ENCODE results near the gene ENO2. TPM values are rescaled to one million over a fixed set of nuclear protein-coding genes. Genes with fewer than 3 reads are reported as not detected.

ENO2 gene
- 20.3 and 32.5 TPM in 2 replicates for total RNA-seq (ENCODE audit: low replicate concordance)

DNA sequence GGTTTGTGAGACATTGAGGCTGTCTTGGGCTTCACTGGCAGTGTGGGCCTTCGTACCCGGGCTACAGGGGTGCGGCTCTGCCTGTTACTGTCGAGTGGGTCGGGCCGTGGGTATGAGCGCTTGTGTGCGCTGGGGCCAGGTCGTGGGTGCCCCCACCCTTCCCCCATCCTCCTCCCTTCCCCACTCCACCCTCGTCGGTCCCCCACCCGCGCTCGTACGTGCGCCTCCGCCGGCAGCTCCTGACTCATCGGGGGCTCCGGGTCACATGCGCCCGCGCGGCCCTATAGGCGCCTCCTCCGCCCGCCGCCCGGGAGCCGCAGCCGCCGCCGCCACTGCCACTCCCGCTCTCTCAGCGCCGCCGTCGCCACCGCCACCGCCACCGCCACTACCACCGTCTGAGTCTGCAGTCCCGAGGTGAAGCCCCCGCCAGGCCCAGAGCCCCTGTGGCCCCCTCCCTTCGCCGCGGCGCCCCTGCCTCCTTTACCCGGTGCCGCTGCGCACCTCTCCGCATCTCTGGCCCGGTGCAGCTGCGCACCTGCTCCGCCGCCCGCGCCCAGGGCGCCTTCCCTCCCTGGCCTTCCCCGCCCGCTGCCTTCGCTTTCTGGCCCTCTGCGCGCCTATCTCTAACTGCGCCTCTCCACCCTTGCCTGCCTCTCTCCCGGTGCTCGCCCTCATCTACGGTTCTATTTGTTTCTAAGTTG is at the start of gene ENO2:
Gene ENO2, plus strand, starts transcription at position 335 of the 701 bp plus-strand sequence. CDS start 1,253 bp downstream, outside the sequence.

DNA sequence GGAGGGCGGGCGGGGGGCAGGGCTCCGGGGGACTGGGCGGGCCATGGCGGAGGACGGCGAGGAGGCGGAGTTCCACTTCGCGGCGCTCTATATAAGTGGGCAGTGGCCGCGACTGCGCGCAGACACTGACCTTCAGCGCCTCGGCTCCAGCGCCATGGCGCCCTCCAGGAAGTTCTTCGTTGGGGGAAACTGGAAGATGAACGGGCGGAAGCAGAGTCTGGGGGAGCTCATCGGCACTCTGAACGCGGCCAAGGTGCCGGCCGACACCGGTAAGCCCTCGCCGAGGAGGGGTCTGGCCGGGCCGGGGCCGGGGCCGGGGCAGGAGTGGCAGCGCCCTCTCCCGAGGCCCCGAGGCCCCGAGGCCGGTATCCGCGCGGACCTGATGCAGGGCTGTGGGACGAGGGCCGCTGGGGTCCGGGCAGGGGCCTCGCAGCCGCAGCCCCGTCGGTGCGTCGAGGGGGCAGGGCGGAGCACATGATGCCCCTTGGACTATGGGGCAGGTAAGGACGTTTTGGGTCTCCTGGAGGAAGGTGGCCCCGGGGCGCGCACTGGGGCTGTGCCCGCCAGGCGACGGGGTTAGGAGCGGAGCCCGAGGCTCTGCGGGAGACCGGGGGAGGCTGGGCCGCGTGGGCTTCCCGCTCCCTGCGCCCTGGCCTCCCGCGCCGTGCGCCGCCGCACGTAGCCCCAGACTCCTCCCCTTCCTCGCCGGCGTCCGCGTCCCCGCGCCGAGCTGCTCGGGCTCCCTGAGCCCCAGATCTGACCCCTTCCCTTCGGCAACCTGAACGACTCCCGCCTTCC is 46.8 kb upstream of the ENO2 start, which contains the start of gene TPI1:
Gene TPI1, plus strand, starts transcription at position 119 of the 798 bp plus-strand sequence. Its CDS starts 36 bp downstream, at position 155.

DNA sequence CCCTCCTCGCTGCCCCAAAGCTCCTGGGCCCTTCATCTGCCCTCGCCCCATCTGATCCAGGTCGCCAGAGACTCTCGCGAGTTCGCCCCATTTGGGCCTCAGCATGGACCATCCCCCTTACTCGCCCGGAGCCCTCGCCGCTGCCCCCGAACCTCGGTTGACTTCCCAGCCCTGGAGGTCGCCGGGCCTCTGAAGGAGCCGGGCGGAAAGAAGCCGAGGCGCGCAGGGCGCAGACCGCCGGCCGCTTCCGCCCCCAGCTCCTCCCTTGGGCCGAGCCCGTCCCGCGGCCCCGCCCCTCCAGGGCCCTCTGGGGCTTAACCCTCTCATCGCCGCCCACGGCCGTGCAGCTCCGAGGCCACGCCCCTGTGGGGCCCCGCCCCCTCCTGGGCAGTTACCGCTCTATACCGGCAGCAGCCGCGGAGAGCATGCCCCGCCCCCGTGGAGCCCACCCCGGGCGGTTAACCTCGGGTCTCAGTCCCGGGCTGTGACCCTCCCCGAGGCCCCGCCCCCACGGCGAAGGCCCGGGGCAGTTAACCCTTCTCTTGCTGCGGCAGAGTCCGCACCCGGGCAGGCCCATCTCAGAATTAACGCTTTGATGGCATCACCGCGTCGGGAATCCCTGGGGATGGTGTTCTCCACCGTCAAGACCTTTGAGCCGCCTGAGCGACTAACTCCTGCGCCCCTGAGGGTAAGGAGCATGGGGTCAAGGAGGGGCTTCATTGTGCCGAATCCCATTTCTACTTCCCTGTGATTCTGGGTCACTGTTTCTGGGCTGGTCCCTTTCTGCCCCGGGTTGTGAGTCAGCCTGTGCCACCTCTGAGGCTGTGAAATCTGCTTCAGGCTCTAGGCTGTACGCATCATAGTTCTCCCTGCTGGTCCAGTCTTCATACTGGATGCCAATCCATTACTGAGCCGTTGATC is 41.0 kb upstream of the ENO2 start, which contains the start of gene SPSB2:
Gene SPSB2, minus strand, starts transcription at position 210 of the 921 bp plus-strand sequence. CDS start 402 bp downstream, outside the sequence.

DNA sequence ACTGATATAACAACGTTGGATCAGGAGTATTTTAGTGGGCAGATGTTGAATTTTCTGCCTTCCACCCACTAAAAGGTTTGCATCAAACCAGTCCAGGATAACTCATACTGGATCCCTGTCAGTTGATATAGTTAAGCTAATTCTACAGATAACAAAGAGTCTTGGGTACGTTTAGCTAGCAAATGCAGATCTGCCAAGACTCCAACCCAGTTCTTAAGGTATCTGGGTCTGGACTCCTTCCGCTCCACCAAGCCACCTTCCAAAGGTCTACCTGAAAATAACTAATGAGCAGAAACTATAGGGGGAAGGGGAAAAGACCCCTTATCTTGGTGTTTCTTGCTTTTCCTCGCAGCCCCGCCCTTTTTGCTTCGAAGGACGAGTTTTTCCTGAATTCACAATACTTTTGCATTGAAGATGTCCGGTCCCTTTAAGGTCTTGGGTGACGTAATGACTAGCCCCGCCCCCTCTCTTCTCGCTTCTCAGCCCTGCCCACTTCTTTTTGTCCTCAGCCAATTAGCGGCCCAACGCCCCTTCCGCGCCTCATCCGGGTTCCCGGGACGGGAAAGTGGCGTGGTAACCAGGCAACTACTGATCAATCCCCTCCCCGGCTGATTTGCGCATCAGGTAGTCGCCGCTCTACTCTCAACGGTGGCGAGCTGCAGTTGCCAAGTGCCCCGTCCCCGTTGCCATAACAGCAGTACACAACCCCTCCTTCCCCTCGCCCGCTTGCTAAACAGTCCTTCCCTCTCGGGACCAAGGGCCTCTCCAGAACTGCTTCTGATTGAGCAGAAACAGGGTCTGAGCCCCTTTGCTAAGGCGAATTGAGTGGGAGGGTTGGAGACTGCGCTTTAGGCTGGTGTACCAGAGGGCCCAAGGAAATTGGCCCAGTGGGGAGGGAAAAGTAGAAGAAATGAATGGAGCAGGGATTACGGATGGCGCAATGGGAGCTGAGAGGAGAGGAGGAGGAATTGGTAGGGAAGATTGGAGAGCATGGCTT is 9.8 kb upstream of the ENO2 start, which contains the start of gene LRRC23:
Gene LRRC23, plus strand, starts transcription at position 543 of the 997 bp plus-strand sequence. CDS start 812 bp downstream, outside the sequence.

DNA sequence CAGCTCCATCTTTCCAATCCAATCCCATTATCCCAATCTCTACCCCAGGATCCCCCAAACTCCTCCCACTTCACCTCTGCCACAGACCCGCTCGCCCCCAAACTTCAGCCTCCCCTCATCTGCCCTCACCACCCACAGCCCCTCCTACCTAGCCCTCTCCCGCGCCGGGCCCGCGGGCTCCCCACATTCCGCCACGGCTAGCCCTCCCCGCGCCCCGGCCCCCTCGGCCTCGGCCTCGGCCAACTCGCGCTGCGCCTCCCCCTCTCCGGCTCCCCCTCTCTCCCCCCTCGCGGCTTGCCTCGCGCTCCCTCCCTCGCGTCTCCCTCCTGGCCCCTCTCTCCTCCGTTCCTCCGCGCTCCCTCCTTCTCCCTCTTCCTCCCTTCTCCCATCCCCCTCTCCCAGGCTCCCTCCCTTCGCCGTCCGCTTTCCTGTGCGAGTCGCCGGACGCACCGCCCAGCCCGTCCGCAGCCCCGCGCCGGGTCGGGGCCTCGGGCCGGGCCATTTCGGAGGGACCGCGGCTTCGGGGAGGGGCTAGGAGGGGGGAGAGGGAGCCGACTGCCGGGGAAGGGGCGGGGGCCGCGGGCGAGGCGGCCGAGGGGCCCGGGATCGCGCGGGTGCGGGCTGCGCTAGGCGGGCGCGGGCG is 13.1 kb downstream of the ENO2 start, which contains the start of gene ATN1:
Gene ATN1, plus strand, starts transcription at position 581 of the 643 bp plus-strand sequence. CDS start 6,043 bp downstream, outside the sequence.

DNA sequence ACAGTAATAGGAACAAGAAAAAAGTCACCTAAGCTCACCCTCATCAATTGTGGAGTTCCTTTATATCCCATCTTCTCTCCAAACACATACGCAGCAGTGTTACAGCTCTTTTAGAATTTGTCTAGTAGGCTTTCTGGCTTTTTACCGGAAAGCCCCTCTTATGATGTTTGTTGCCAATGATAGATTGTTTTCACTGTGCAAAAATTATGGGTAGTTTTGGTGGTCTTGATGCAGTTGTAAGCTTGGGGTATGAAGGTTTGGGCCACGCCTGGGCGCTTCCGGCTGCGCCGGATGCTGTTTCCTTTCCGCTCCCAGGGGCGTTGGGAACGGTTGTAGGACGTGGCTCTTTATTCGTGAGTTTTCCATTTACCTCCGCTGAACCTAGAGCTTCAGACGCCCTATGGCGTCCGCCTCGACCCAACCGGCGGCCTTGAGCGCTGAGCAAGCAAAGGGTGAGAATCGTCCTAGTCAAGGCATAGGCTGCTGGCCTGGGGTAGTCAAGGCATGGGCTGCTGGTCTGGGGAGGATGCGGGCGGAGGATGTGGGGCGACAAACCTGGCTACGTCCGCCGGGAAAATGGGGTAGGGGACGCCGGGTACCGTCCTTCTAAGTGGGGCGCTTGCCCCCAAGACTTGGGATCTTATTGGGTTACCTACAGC is 29.5 kb downstream of the ENO2 start, which contains the start of the genes C12orf57 and RNU7-1:
Gene C12orf57, plus strand, starts transcription at position 301 of the 659 bp plus-strand sequence. Its CDS starts 100 bp downstream, at position 401.
Gene RNU7-1, plus strand, starts transcription at position 95 of the 659 bp plus-strand sequence.

DNA sequence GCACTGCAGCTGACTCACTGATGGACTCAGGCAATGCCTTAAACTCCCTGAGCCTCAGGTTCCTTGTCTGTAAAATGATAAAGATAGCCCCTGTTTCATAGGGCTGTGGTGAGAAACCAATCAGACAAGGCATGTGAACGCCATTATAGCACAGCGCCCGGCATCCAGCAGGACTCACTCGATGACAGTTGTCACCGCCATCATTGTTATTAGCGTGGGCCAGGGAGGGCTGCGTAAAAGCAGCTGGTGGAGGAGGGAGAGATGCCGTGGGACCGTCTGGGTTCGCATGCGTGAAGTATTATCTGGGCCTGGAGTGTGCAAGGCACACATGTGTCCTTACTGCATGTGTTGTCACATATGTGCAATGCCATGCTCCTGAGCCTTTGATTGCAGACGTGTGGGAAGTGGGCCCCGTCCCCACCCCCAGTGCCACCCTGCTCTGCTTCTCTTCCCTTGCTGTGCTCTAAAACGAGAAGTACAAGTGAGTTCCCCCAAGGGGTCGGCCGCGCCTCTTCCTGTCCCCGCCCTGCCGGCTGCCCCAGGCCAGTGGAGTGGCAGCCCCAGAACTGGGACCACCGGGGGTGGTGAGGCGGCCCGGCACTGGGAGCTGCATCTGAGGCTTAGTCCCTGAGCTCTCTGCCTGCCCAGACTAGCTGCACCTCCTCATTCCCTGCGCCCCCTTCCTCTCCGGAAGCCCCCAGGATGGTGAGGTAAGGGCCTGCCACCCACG is 36.6 kb downstream of the ENO2 start, which contains the start of gene PTPN6:
Gene PTPN6, plus strand, starts transcription at position 546 of the 730 bp plus-strand sequence. Its CDS starts 157 bp downstream, at position 703.

Other genes starting within 250 kb of the ENO2 start
- gene ZNF384, start 225.2 kb upstream of the ENO2 start, total RNA-seq (ENCODE audit: low replicate concordance): 8.3 TPM in 2 replicates
- under 0.01 and 0.38 TPM in 2 replicates for gene PIANP, start 213.8 kb upstream of the ENO2 start, total RNA-seq (ENCODE audit: low replicate concordance)
- gene COPS7A, start 190.5 kb upstream of the ENO2 start, total RNA-seq (ENCODE audit: low replicate concordance): 87.9 and 180 TPM in 2 replicates
- gene MLF2, start 161.4 kb upstream of the ENO2 start, total RNA-seq (ENCODE audit: low replicate concordance): 66.7 and 158 TPM in 2 replicates
- 43.6 and 51.7 TPM in 2 replicates for gene PTMS, start 148.2 kb upstream of the ENO2 start, total RNA-seq (ENCODE audit: low replicate concordance)
- gene LAG3, start 142.1 kb upstream of the ENO2 start, total RNA-seq (ENCODE audit: low replicate concordance): 0.15 TPM in 1 of 2 replicates, not detected in the other
- gene CD4, start 125.1 kb upstream of the ENO2 start, total RNA-seq (ENCODE audit: low replicate concordance): 0.23 and 0.47 TPM in 2 replicates
- gene GPR162, start 92.8 kb upstream of the ENO2 start, total RNA-seq (ENCODE audit: low replicate concordance): 1.3 and 4.3 TPM in 2 replicates
- gene P3H3, start 86.2 kb upstream of the ENO2 start, total RNA-seq (ENCODE audit: low replicate concordance): 74.8 and 101 TPM in 2 replicates
- gene GNB3, start 73.7 kb upstream of the ENO2 start, total RNA-seq (ENCODE audit: low replicate concordance): 1.7 and 1.8 TPM in 2 replicates
- 0.59 and 4.4 TPM in 2 replicates for gene CDCA3, start 63.3 kb upstream of the ENO2 start, total RNA-seq (ENCODE audit: low replicate concordance)
- gene USP5, start 62.4 kb upstream of the ENO2 start, total RNA-seq (ENCODE audit: low replicate concordance): 82.5 and 88.9 TPM in 2 replicates
- 1,121 and 1,519 TPM in 2 replicates for gene TPI1, start 47.0 kb upstream of the ENO2 start, total RNA-seq (ENCODE audit: low replicate concordance)
- 5.6 and 7.4 TPM in 2 replicates for gene SPSB2, start 41.3 kb upstream of the ENO2 start, total RNA-seq (ENCODE audit: low replicate concordance)
- 10.6 and 15.7 TPM in 2 replicates for gene LRRC23, start 9.8 kb upstream of the ENO2 start, total RNA-seq (ENCODE audit: low replicate concordance)
- gene ATN1, start 13.4 kb downstream of the ENO2 start, total RNA-seq (ENCODE audit: low replicate concordance): 4.0 and 6.4 TPM in 2 replicates
- not detected in 2 replicates for gene RNU7-1, start 29.2 kb downstream of the ENO2 start, total RNA-seq (ENCODE audit: low replicate concordance)
- 173 and 204 TPM in 2 replicates for gene C12orf57, start 29.4 kb downstream of the ENO2 start, total RNA-seq (ENCODE audit: low replicate concordance)
- gene PTPN6, start 36.8 kb downstream of the ENO2 start, total RNA-seq (ENCODE audit: low replicate concordance): 0.08 TPM in 1 of 2 replicates, not detected in the other
- gene PHB2, start 56.1 kb downstream of the ENO2 start, total RNA-seq (ENCODE audit: low replicate concordance): 101 and 164 TPM in 2 replicates
- gene EMG1, start 56.3 kb downstream of the ENO2 start, total RNA-seq (ENCODE audit: low replicate concordance): 28.3 and 31.1 TPM in 2 replicates
- gene LPCAT3, start 103.9 kb downstream of the ENO2 start, total RNA-seq (ENCODE audit: low replicate concordance): 9.6 and 12.8 TPM in 2 replicates
- 107 and 737 TPM in 2 replicates for gene C1S, start 146.1 kb downstream of the ENO2 start, total RNA-seq (ENCODE audit: low replicate concordance)
- gene C1R, start 177.9 kb downstream of the ENO2 start, total RNA-seq (ENCODE audit: low replicate concordance): 82.7 and 516 TPM in 2 replicates
- gene C1RL, start 194.6 kb downstream of the ENO2 start, total RNA-seq (ENCODE audit: low replicate concordance): 26.6 and 35.3 TPM in 2 replicates
- gene RBP5, start 214.3 kb downstream of the ENO2 start, total RNA-seq (ENCODE audit: low replicate concordance): 0.08 TPM in 1 of 2 replicates, not detected in the other
- gene CLSTN3, start 215.8 kb downstream of the ENO2 start, total RNA-seq (ENCODE audit: low replicate concordance): 6.1 and 10.6 TPM in 2 replicates